ENCODE results near the gene EFCAB11. TPM values are rescaled to one million over a fixed set of nuclear protein-coding genes. Genes with fewer than 3 reads are reported as not detected.

The EFCAB11 gene
- total and polyA plus RNA-seq, 2 donors (not counting 3 experiments of a cell fraction or from before 2014, with no cell fraction given): 2.8 to 6.3 TPM

DNA sequence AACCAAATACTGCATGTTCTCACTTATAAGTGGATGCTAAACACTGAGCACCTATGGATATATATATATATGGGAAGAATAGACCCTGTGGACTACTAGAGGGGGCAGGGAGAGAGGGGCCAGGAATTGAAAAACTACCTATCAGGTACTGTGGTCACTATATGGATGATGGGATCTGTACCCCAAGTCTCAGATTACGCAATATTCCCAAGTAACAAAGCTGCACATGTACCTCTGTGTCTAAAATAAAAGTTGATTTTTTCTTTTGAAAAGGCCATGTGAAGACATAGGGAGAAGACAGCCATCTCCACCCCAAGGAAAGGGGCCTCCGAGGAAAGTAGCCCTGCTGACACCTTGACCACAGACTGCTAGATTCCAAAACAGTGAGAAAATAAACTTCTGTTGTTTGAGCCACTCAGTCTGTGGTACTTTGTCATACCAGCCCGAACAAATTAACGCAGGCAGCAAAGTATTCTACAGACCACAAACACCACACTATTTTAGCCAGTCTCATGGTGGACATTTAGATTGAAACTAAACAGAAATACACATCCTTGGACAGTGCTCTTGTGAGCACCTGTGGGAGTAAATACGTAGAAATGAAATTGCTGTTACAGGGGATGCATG, 197.1 kb downstream of the EFCAB11 start:
- H3K27me3 ChIP-seq (ENCODE audit: control insufficient read depth in 2 of 2, insufficient read depth in 2 of 2, low read length in 2 of 2): no peaks in the 10 kb centered on the region
- ChIA-PET CTCF (interaction anchor here (0.6 kb wide), 1 partner anchor 305 kb away, joined by 3 read pairs; no protein-coding TSS in a partner anchor), POLR2A (no interaction called here)
- no peaks in the 10 kb centered on the region for H3K9me1 ChIP-seq (replicated peaks; ENCODE audit: control insufficient read depth, extremely low read depth, insufficient read depth, low read length)
- dilution Hi-C loops (cut with MboI; ENCODE audit: extremely low pct_ligation_motif_present, low sequenced_read_pairs): no loop called here
- H3K4me2 ChIP-seq (ENCODE audit: insufficient read depth, low read length): no peak overlapping the region
- H4K20me1 ChIP-seq (replicated peaks; ENCODE audit: control insufficient read depth, extremely low read depth, insufficient read depth, low read length): no peaks in the 10 kb centered on the region
- no peaks in the 10 kb centered on the region for H3K9me3 ChIP-seq (replicated peaks; ENCODE audit: control insufficient read depth, insufficient read depth, low read length)
- no peak for DNase-seq (ENCODE audit: low read depth, low spot score)
- no peaks in the 10 kb centered on the region for H3K36me3 ChIP-seq (ENCODE audit: control insufficient read depth in 2 of 2, extremely low read depth in 1 of 2, insufficient read depth in 2 of 2, low read length in 2 of 2)
- TF ChIP-seq, protein P1, sequence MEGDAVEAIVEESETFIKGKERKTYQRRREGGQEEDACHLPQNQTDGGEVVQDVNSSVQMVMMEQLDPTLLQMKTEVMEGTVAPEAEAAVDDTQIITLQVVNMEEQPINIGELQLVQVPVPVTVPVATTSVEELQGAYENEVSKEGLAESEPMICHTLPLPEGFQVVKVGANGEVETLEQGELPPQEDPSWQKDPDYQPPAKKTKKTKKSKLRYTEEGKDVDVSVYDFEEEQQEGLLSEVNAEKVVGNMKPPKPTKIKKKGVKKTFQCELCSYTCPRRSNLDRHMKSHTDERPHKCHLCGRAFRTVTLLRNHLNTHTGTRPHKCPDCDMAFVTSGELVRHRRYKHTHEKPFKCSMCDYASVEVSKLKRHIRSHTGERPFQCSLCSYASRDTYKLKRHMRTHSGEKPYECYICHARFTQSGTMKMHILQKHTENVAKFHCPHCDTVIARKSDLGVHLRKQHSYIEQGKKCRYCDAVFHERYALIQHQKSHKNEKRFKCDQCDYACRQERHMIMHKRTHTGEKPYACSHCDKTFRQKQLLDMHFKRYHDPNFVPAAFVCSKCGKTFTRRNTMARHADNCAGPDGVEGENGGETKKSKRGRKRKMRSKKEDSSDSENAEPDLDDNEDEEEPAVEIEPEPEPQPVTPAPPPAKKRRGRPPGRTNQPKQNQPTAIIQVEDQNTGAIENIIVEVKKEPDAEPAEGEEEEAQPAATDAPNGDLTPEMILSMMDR (IDR thresholded peaks at IDR 0.05; ENCODE audit: extremely low read depth in 1 of 2, insufficient read depth in 1 of 2, low read depth in 1 of 2, low read length in 2 of 2): no peak
- TF ChIP-seq FOS (IDR thresholded peaks at IDR 0.05; ENCODE audit: borderline replicate concordance, insufficient read depth, low read length) (no peak), MYC (IDR thresholded peaks at IDR 0.05; ENCODE audit: low read depth, low read length) (no peak), GATA2 (IDR thresholded peaks at IDR 0.05; ENCODE audit: insufficient read depth, insufficient read length, low read depth, low read length) (no peak), POLR2AphosphoS5 (IDR thresholded peaks at IDR 0.05; ENCODE audit: insufficient read depth, low read depth, low read length) (no peak), EZH2 (IDR thresholded peaks at IDR 0.05; ENCODE audit: borderline replicate concordance, low read depth, low read length, severe bottlenecking) (no peak), POLR2A (IDR thresholded peaks at IDR 0.05; ENCODE audit: low read depth, low read length) (no peak), JUN (IDR thresholded peaks at IDR 0.05; ENCODE audit: borderline replicate concordance, insufficient read depth, insufficient read length, low read depth) (no peak)
- TF ChIP-seq, protein P2, sequence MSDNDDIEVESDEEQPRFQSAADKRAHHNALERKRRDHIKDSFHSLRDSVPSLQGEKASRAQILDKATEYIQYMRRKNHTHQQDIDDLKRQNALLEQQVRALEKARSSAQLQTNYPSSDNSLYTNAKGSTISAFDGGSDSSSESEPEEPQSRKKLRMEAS (IDR thresholded peaks at IDR 0.05; ENCODE audit: insufficient read depth, insufficient read length): no peak
- H3K79me2 ChIP-seq (ENCODE audit: control insufficient read depth, insufficient read depth, low read length): no peaks in the 10 kb centered on the region
- no peak overlapping the region for H3K9ac ChIP-seq (replicated peaks; ENCODE audit: extremely low read depth, insufficient read depth, low read length)
- no peak overlapping the region for H2AFZ ChIP-seq (ENCODE audit: low read depth, low read length)
- FAIRE-seq: no peak
- no TSS peak for BruUV-seq (replicated peaks)
- no peak overlapping the region for H3K27ac ChIP-seq (ENCODE audit: insufficient read depth, low read depth, low read length)
- H3K4me1 ChIP-seq (ENCODE audit: control insufficient read depth, extremely low read depth, insufficient read depth, low read length): no peaks in the 10 kb centered on the region
- intact Hi-C loops (cut with micrococcal nuclease): no loop called here
- no peak overlapping the region for H3K4me3 ChIP-seq (replicated peaks in 1 of 3; ENCODE audit: insufficient read depth in 1 of 3, low read depth in 1 of 3, low read length in 3 of 3)

Data from endothelial cell of umbilical vein (primary cell).